HK-2 (cell line): ENCODE results near the gene TPX2.

Experiments used
- DNase-seq: peaks from one replicate; pipeline ENCODE4 v3.0.0-alpha.2; 2018; ENCODE audit not compliant: unreplicated experiment

Gene TPX2

GRCh38 chr20:31738729-31739549 is at the start of gene TPX2:
Gene TPX2 (plus strand): TSS chr20:31739290. CDS start chr20:31757477, 18,187 bp downstream.
- DNase-seq: peak; percentile 98

- DNase-seq: no peak
These were observed 48.9 kb upstream of the TPX2 start for GRCh38 chr20:31690124-31690666.

- no peak for DNase-seq
These were observed 47.3 kb upstream of the TPX2 start for GRCh38 chr20:31691646-31692275.

GRCh38 chr20:31693402-31693801 is 45.7 kb upstream of the TPX2 start:
- DNase-seq: no peak

- DNase-seq: no peak
These were observed 45.0 kb upstream of the TPX2 start for GRCh38 chr20:31693987-31694661.

- no peak for DNase-seq
These were observed 44.1 kb upstream of the TPX2 start for GRCh38 chr20:31694842-31695593.

GRCh38 chr20:31695849-31696804 is 43.0 kb upstream of the TPX2 start:
- peak; percentile 93 for DNase-seq

- DNase-seq: no peak
These were observed 40.8 kb upstream of the TPX2 start for GRCh38 chr20:31698243-31698802.

GRCh38 chr20:31698803-31699718 is 40.0 kb upstream of the TPX2 start:
- DNase-seq: peak; percentile 79

- no peak for DNase-seq
These were observed 39.0 kb upstream of the TPX2 start for GRCh38 chr20:31699801-31700728.

GRCh38 chr20:31700747-31701146 is 38.3 kb upstream of the TPX2 start:
- DNase-seq: no peak

GRCh38 chr20:31701591-31701990 is 37.5 kb upstream of the TPX2 start:
- no peak for DNase-seq

GRCh38 chr20:31704225-31705119 is 34.6 kb upstream of the TPX2 start:
- DNase-seq: peak; percentile 87

- DNase-seq: no peak
These were observed 33.9 kb upstream of the TPX2 start for GRCh38 chr20:31705191-31705590.

GRCh38 chr20:31705598-31706597 is 33.2 kb upstream of the TPX2 start:
- no peak for DNase-seq
